ENCODE results near the gene ITGAV.

The ITGAV gene

GRCh38 chr2:186718122-186718521 lies 128.3 kb downstream of the ITGAV start:
- DNase-seq (ENCODE audit: low spot score): peak; percentile 60

GRCh38 chr2:186718903-186719302 lies 129.0 kb downstream of the ITGAV start:
- peak; percentile 56 for DNase-seq (ENCODE audit: low spot score)

- DNase-seq (ENCODE audit: low spot score): no peak
These were observed 132.1 kb downstream of the ITGAV start for GRCh38 chr2:186721956-186722355.

- no peak for DNase-seq (ENCODE audit: low spot score)
These were observed 134.9 kb downstream of the ITGAV start for GRCh38 chr2:186724736-186725135.

GRCh38 chr2:186725783-186726182 lies 135.9 kb downstream of the ITGAV start:
- DNase-seq (ENCODE audit: low spot score): peak; percentile 46

- DNase-seq (ENCODE audit: low spot score): no peak
These were observed 137.1 kb downstream of the ITGAV start for GRCh38 chr2:186726938-186727337.

- no peak for DNase-seq (ENCODE audit: low spot score)
These were observed 138.8 kb downstream of the ITGAV start for GRCh38 chr2:186728631-186729030.

All from pons (tissue), 1 donor.